Measurements from ENCODE around the gene ABHD13.
"Not testable (repeated sequence)": the region's sequence is repeated elsewhere in the genome, so short reads cannot be mapped to it uniquely, and the experiment has no call there.

The ABHD13 gene

DNA sequence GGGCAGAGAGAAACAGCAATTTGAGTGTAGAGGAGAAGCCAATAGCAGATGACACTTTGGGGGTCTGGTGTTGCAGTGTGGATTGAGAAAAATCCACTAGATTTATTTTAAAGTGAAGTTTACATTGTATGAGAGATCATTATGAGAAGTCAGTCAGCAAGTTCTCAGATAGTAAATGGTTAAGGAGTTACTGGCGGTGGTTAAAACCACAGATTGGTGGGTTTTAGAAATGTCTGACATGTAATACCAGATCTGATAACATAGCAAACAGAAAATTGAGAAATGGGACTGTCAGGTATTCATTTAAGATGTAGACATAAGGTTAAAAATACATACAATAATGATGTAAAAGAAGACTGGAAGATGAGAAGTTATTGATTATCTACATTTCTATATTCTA lies 7.2 kb downstream of the ABHD13 start:
- DNase-seq: peak; percentile 20

DNA sequence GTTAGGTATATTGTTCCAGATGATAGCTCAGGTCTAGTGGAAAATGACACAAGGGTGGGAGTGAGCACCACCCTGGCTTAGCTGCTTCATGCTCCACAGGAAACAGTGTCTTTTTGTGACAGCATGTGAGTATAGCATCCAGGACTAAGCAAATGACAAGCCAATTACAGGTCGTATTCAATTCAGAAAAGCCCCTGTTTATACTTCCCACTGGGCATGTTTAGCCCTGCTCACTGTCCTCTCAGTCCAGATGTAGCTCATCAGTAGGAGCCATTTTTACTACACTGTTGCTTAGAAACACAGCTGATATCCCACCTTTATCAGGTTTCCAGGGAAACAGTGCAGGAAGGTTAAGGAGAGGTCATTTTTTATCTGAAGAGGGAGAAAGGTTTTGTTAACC lies 8.0 kb downstream of the ABHD13 start:
- no peak for DNase-seq

DNA sequence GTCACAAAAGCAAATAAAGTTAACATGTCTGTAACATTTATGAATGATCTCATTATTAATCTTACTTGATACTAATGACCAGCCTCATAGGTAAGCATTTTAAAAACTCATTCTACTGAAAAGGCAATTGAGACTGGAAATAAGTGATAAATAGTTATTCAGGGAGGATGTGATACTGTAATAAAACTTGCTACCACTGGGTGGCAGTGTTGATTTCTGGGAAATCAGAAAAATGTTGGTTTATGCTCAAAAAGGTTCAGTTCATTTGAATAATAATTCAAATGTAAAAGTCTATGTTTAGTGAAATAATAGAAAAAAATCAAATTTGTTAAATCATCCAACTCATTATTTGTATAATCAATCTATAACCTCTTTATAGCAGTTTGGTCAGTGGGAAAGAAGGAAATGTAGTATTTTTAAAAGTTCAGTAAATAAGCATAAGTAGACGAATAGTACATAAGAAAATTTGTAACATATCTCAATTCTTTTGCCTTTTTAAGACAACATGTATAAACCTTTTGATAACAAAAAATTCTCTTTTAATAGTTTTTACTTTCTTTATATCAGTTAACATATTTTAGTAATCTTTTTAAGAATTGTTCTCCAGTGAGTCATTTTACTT lies 9.6 kb downstream of the ABHD13 start:
- peak; percentile 49 for DNase-seq

- no peak for DNase-seq
Measured at GRCh38 chr13:108230377-108230776, 12.2 kb downstream of the ABHD13 start.

- peak; percentile 9 for DNase-seq
Measured at GRCh38 chr13:108249150-108249549, 31.0 kb downstream of the ABHD13 start.

DNA sequence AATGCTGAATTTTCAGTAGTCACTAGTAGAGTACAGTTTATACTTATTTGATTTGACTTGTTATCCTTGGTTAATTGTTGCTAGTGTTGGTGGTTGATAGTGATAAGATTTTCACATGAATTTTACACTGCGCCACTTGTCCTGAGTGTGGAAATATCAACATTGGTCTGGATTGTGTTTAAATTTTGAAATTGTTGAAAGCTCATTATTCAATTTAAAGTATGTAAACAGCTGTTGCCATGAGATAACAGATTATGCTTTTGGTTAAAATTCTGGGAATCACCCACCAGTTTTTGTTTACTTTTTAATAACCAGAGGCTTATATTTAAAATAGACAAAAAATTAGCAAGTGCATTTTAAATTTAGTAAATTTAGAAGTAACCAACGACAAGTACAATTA lies 39.1 kb downstream of the ABHD13 start:
- no peak for DNase-seq

GRCh38 chr13:108263621-108264355 lies 45.6 kb downstream of the ABHD13 start:
- no peak for DNase-seq

DNA sequence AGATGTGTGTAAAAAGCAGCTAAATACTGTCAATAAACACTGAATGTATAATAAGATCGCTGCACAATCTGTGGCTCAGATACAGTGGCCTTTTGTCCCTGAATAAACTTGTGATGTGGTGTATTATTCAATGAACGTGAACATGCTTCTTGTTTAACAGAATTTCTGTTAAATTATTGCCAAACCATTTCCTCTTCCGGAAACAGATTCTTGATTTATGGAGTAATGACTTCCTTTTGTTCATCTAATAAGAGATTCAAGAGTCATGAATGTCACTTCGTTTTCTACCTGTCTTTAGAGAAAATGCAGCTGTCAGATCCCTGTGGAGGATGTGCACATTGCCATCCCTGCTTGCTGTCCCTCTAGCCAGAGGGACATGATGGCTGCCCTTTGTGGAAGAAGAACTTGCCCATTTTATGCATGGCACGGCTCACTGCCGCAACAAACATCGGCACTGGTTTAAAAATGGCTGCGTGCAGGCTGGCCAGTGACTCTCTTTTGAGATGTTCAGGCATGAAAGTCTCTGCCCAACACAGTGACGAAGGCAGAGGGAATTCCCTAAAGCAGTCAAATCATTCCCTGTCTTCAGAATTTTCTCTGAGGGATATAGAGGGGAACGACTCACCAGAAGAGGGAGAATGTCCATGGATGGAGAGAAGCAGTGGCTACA lies 48.3 kb downstream of the ABHD13 start:
- DNase-seq: no peak

DNA sequence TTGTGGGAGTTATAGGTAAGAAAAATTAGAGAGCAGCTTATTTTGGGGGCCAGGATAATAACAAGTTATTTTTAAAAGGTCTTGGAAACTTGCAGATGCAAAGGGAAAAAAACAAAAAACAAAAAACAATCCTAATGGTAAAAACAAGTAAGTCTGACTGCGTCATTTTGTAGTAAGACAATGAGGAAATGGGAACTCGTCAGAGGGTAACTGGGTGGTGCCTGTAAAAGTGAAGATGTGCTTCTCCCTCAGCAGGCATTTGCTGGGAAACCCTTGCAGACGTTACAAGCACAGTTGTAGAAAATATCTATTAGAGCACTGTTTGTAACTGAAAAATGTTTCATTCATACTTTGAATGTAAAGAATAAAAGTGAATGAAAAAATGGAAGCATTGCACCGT lies 49.2 kb downstream of the ABHD13 start:
- no peak for DNase-seq

DNA sequence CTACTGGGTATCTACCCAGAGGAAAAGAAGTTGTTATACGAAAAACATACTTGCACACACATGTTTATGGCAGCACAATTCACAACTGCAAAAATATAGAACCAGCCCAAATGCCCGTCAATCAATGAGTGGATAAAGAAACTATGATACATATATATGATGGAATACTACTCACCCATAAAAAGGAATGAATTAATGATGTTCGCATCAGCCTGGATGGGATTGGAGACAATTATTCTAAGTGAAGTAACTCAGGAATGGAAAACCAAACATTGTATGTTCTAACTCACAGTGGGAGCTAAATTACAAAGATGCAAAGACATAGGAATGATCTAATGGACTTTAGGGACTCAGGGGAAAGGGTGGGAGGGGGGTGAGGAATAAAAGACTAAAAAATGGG lies 49.7 kb downstream of the ABHD13 start:
- DNase-seq: not testable (repeated sequence)

DNA sequence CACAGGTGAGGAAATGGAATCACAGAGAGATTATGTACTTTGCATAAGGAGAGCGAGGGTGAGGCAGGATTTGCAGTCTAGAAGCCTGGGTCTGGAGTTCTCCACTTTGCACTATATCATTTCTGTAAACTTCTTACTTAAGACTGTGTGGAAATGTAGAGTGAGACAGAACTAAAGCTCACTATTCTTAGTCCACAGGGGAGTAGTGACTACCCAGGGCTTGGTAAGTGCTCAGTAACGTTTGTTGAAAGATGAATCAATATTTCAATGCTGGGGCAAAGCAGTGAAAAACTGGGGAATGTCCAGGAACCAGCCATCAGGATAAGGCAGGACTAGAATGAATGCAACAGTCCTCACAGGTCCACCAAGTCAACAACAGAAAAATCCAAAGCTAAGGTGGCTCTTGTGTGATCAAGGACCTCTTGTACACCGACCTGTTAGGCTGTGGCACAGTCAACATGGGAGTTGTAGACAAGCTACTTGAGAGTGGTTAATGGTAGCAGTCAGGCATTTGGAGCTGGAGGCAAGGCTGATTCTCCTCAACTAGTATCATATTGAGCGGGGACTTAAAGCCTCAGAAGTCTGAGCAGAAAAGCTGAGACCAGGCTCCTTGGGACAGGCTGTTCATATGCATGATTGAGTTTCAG lies 50.4 kb downstream of the ABHD13 start:
- DNase-seq: peak; percentile 26

GRCh38 chr13:108269601-108270328 lies 51.6 kb downstream of the ABHD13 start, which contains the start of gene TNFSF13B:
TSS of gene TNFSF13B (plus strand) at chr13:108269718. CDS start at chr13:108269896, 178 bp downstream.
- peak; percentile 62 for DNase-seq

- DNase-seq: peak; percentile 4
Measured at GRCh38 chr13:108270442-108270841, 52.2 kb downstream of the ABHD13 start.

GRCh38 chr13:108272333-108272732 lies 54.1 kb downstream of the ABHD13 start:
- no peak for DNase-seq

GRCh38 chr13:108273429-108274118 lies 55.4 kb downstream of the ABHD13 start:
- no peak for DNase-seq

DNA sequence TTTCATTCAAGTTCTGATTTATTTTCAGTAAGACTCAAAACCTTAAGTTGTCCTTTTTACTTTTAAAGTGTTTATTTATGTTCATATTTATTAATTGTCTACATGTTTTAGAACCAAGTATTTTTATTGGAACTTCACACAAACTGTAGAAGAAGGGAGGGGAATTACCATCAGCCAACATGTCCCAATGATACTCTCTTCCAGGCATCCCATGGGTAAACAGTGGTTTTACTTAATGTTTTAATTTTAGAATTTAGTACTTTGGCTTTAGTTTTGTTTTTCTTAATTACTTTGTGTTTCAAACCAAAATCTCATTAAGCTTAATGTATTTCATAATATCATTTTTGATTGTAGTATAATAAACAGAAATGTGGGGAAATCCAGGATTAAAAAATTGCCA lies 56.5 kb downstream of the ABHD13 start:
- DNase-seq: no peak

DNA sequence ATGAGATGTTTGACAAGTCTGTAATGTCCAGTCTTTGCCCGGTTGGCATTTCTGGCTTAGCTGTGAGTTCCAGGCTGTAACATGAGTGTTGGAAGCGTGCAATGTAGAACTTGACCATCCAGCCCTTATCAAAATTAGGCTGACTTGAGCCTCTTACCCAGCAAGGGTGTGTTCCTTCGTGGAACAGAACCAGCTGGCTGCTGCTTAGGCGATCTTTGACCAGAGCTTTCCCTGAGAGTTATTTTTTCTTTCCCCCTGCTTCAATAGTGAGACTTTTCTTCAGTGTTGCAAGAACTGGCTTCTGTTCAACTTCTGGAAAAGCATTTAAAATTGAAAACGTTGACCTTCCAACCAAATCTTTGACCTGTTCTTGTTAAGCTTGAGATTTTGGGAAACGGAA lies 57.9 kb downstream of the ABHD13 start:
- DNase-seq: no peak

- DNase-seq: no peak
Measured at GRCh38 chr13:108278466-108278865, 60.3 kb downstream of the ABHD13 start.

DNA sequence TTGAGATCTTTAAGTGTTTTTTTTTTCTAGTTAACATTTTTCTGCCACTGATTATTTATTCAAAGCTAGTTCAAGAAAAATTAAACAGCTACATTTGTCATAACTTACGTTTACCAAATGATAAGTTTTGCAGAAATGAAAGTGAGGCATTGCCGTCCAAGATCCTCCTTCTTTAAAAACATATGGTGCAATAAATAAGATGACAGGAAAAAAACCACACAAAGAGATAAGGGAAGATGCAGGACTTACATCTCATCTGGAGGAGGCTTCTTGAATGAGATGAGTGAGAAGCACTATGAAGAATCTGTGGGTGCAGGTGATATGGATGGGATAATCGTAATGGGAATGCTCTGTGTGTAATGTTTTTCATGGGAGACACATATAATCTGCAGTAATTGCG lies 63.7 kb downstream of the ABHD13 start:
- DNase-seq: no peak

DNA sequence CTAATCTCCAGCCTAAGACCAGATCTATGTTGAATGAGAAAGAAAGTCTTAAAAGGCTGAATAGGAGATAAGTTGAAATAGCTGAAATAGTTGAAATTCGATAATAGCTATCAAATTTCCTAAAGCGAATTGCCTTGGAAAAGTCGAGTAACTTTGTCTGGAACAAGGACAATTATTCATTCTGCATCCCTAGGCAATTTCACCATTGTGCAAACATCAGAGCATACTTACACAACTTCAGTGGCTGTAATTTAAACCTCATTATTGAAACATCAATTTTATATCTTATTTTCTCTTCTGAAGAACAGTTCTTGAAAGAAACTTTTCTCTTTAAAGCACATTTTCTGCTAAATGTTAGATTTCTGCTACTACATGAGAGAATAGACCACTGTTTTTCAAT lies 64.9 kb downstream of the ABHD13 start:
- DNase-seq: no peak
